Karpas-422 (cell line): Measurements from ENCODE around the gene GASK1A. TPM values are rescaled to one million over a fixed set of nuclear protein-coding genes. Genes with fewer than 3 reads are reported as not detected.
"Not testable (repeated sequence)": the region's sequence is repeated elsewhere in the genome, so short reads cannot be mapped to it uniquely, and the experiment has no call there.

Source experiments
- DNase-seq: peaks from one replicate; pipeline ENCODE4 v3.0.0-alpha.2; 2015
- H2AFZ ChIP-seq: fragments of 200-600 bp; sonication (generic); 2 replicates; pipeline ENCODE4 v1.6.1; 2014; ENCODE audit warnings: antibody characterized with exemption, low read length, mixed read lengths
- H3K27ac ChIP-seq: fragments of 200-600 bp; sonication (generic); 2 replicates; pipeline ENCODE4 v1.5.1; 2014; ENCODE audit warnings: mild to moderate bottlenecking, low read length, moderate library complexity
- H3K27me3 ChIP-seq: fragments of 200-600 bp; sonication (generic); 2 replicates; pipeline ENCODE4 v1.6.1; 2014; ENCODE audit warnings: low read length, mixed read lengths
- H3K36me3 ChIP-seq: fragments of 200-600 bp; sonication (generic); 2 replicates; pipeline ENCODE4 v1.6.1; 2014; ENCODE audit warnings: low read length, mixed read lengths; ENCODE audit not compliant: insufficient read depth
- H3K4me1 ChIP-seq: fragments of 200-600 bp; sonication (generic); 2 replicates; pipeline ENCODE4 v1.6.1; 2014; ENCODE audit warnings: mild to moderate bottlenecking, low read length, mixed read lengths
- H3K4me2 ChIP-seq: fragments of 200-600 bp; sonication (generic); 2 replicates; pipeline ENCODE4 v1.6.1; 2014; ENCODE audit warnings: low read length, low read depth, mild to moderate bottlenecking; ENCODE audit not compliant: poor library complexity, severe bottlenecking
- H3K4me3 ChIP-seq: fragments of 200-600 bp; sonication (generic); 2 replicates; pipeline ENCODE4 v1.5.1; 2014; ENCODE audit warnings: mild to moderate bottlenecking, antibody characterized with exemption, low read length, mixed read lengths
- H3K79me2 ChIP-seq: fragments of 200-600 bp; sonication (generic); 2 replicates; pipeline ENCODE4 v1.6.1; 2014; ENCODE audit warnings: mild to moderate bottlenecking, low read length, mixed read lengths
- H3K9ac ChIP-seq: fragments of 200-600 bp; sonication (generic); 2 replicates; pipeline ENCODE4 v1.6.0; 2014; ENCODE audit warnings: low read length
- H3K9me2 ChIP-seq: fragments of 200-600 bp; sonication (generic), shearing (Covaris generic); replicated peaks from 2 replicates; pipeline ENCODE4 v1.6.0; 2014; ENCODE audit warnings: mild to moderate bottlenecking, low read length, moderate library complexity; ENCODE audit not compliant: insufficient read depth
- H3K9me3 ChIP-seq: fragments of 300-700, 200-600 bp; sonication (generic); 2 replicates; pipeline ENCODE4 v1.6.1; 2014; ENCODE audit warnings: low read length, mixed read lengths
- H4K20me1 ChIP-seq: fragments of 200-600 bp; sonication (generic); 2 replicates; pipeline ENCODE4 v1.6.1; 2014; ENCODE audit warnings: mild to moderate bottlenecking, antibody characterized with exemption, low read length, low read depth; ENCODE audit not compliant: insufficient read depth
- total RNA-seq: library from RNA; depleted of rRNA; stranded (reverse); fragments of >200 nt; shearing (Covaris generic); gene quantifications from 2 replicates; pipeline ENCODE4 v1.2.3, GENCODE V29; 2014; ENCODE audit warnings: low replicate concordance

Gene GASK1A
- total RNA-seq, 1 experiment from 2014 or later, result 6.4 TPM

DNA sequence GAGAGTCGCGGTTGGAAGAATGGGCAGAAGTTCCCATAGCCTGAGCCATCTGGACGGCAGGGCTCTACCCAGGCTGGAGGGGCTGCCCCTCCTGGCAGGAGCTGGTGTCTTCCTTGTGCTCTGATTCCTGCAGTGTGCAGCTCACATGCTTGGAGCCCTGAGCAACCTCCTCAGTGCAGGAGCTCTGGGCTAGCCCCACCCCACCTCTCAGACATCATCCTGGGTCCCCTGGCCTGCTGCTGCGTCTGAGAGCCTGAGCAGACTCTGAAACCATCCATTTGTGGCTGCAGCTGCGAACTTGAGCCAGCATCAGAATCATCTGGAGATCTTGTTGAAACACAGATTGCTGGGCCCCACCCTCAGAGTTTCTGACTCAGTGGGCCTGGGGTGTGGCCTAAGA is 84.0 kb downstream of the GASK1A start:
- no peaks in the 10 kb centered on the region for H3K79me2 ChIP-seq
- H3K4me3 ChIP-seq, result no peak overlapping the region
- H3K27me3 ChIP-seq, result no peaks in the 10 kb centered on the region
- H3K9me2 ChIP-seq, result no peaks in the 10 kb centered on the region
- H3K4me1 ChIP-seq, result peaks cover 25% of the 10 kb centered on the region
- H3K9ac ChIP-seq, result no peak overlapping the region
- no peak overlapping the region for H2AFZ ChIP-seq
- no peaks in the 10 kb centered on the region; the same call in 1 of the 2 replicates for H3K36me3 ChIP-seq
- H3K9me3 ChIP-seq, result no peaks in the 10 kb centered on the region
- H3K4me2 ChIP-seq, result no peak overlapping the region
- no peak overlapping the region for H3K27ac ChIP-seq
- no peaks in the 10 kb centered on the region for H4K20me1 ChIP-seq
- DNase-seq, result no peak

DNA sequence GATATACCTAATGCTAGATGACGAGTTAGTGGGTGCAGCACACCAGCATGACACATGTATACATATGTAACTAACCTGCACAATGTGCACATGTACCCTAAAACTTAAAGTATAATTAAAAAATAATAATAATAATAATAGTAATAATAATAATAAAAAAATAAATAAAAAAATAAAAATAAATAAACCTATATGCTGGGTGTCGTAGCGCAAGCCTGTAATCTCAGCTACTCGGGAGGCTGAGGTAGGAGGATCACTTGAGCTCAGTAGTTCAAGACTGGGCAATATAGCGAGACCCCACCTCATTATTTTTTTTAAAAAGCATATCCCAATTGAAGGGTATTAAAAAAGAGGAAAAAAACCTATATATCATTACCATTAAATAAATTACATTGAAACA is 91.6 kb downstream of the GASK1A start:
- not testable (repeated sequence) for H3K9me3 ChIP-seq, H3K36me3 ChIP-seq, H3K27ac ChIP-seq, DNase-seq, H3K27me3 ChIP-seq, H3K9ac ChIP-seq, H3K4me3 ChIP-seq, H2AFZ ChIP-seq, H3K9me2 ChIP-seq, H4K20me1 ChIP-seq, H3K79me2 ChIP-seq, H3K4me2 ChIP-seq
- peaks cover 39% of the 10 kb centered on the region for H3K4me1 ChIP-seq

DNA sequence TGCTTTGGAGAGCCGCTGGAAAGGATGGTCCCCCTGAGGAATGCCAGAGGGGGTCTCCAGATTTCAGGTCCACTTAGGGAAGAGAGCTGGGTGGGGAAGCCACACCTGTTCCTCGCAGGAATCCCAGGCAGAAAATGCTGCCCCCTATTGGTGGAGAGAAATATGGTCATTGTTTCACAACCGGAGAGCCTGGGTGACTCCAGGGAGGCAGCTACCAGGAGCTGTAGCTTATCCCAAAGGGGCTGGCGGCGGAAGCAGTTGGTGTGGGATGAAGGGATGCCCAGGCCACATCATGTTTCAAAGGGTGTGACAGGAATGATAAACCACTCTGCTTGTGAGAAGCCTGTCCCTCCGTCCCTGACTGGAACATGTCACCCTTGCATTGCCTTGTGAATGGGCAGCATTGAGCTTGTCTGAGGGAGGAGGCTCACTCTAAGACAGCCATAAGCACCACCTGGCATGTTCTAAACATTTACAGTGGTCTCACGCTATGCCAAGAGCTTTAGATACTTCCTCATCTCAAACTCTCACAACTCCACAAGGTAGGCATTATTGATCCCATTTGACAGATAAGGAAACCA is 92.3 kb downstream of the GASK1A start:
- Histone ChIP-seq H3K4me1 (peaks cover 47% of the 10 kb centered on the region), H3K27me3 (no peaks in the 10 kb centered on the region), H3K4me2 (no peak overlapping the region), H3K27ac (peak overlapping the region; percentile 96; the same call in 1 of the 2 replicates), H3K9me3 (no peaks in the 10 kb centered on the region), H4K20me1 (no peaks in the 10 kb centered on the region), H3K9me2 (no peaks in the 10 kb centered on the region), H3K79me2 (no peaks in the 10 kb centered on the region), H3K9ac (no peak overlapping the region), H2AFZ (no peak overlapping the region), H3K36me3 (no peaks in the 10 kb centered on the region), H3K4me3 (no peak overlapping the region)
- peak; percentile 80 for DNase-seq

DNA sequence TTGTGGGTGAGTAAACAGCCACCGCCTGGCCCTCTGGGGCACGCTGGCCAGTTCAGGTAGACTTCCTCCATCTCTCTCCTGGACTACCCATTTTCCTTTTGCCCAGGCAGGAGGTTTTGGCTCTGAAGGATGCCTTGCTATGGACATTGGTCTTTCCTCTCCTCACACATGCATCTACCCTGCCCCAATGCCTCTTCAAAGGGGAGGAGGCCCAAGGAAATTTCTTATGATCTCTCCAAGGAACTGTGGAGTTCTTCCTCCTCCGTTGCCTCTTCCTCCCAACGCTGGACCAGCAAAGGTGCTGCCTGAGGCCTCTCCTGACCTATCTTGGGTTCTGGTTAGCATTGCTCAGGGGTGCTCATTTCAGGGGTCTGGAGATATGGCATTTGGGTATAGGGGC is 93.2 kb downstream of the GASK1A start:
- no peaks in the 10 kb centered on the region for H4K20me1 ChIP-seq
- peak overlapping the region; percentile 54; the same call in 1 of the 2 replicates for H3K9ac ChIP-seq
- H3K4me2 ChIP-seq, result peak overlapping the region; percentile 39
- H3K9me3 ChIP-seq, result no peaks in the 10 kb centered on the region
- H3K27me3 ChIP-seq, result no peaks in the 10 kb centered on the region
- no peaks in the 10 kb centered on the region for H3K9me2 ChIP-seq
- H3K4me3 ChIP-seq, result no peak overlapping the region
- H3K79me2 ChIP-seq, result no peaks in the 10 kb centered on the region
- H2AFZ ChIP-seq, result no peak overlapping the region
- peaks cover 56% of the 10 kb centered on the region for H3K4me1 ChIP-seq
- DNase-seq, result no peak
- peaks cover 6% of the 10 kb centered on the region; the same call in 1 of the 2 replicates for H3K36me3 ChIP-seq
- H3K27ac ChIP-seq, result peak overlapping the region; percentile 96

GRCh38 chr3:43073116-43073835 is 94.2 kb downstream of the GASK1A start:
- peak overlapping the region; percentile 39 for H3K4me2 ChIP-seq
- no peaks in the 10 kb centered on the region for H3K79me2 ChIP-seq
- no peaks in the 10 kb centered on the region for H3K9me2 ChIP-seq
- H3K9me3 ChIP-seq, result no peaks in the 10 kb centered on the region
- H3K27me3 ChIP-seq, result no peaks in the 10 kb centered on the region
- H3K4me3 ChIP-seq, result peak overlapping the region; percentile 4; the same call in 1 of the 2 replicates
- peak overlapping the region; percentile 54 for H3K9ac ChIP-seq
- no peaks in the 10 kb centered on the region for H4K20me1 ChIP-seq
- peak; percentile 64 for DNase-seq
- peaks cover 15% of the 10 kb centered on the region; the same call in 1 of the 2 replicates for H3K36me3 ChIP-seq
- H3K4me1 ChIP-seq, result peaks cover 62% of the 10 kb centered on the region
- H3K27ac ChIP-seq, result peak overlapping the region; percentile 96
- H2AFZ ChIP-seq, result no peak overlapping the region

GRCh38 chr3:43073836-43074220 is 94.7 kb downstream of the GASK1A start:
- DNase-seq, result peak; percentile 99
- Histone ChIP-seq H3K27me3 (no peaks in the 10 kb centered on the region), H3K36me3 (peaks cover 19% of the 10 kb centered on the region; the same call in 1 of the 2 replicates)

GRCh38 chr3:43074482-43074881 is 95.4 kb downstream of the GASK1A start:
- peak overlapping the region; percentile 43 for H3K4me2 ChIP-seq
- H3K79me2 ChIP-seq, result no peaks in the 10 kb centered on the region
- no peaks in the 10 kb centered on the region for H4K20me1 ChIP-seq
- peaks cover 25% of the 10 kb centered on the region for H3K36me3 ChIP-seq
- no peak overlapping the region for H2AFZ ChIP-seq
- no peak overlapping the region for H3K4me3 ChIP-seq
- H3K9me3 ChIP-seq, result no peaks in the 10 kb centered on the region
- H3K27me3 ChIP-seq, result no peaks in the 10 kb centered on the region
- H3K9me2 ChIP-seq, result no peaks in the 10 kb centered on the region
- H3K9ac ChIP-seq, result peak overlapping the region; percentile 51
- peak; percentile 66 for DNase-seq
- H3K27ac ChIP-seq, result peak overlapping the region; percentile 96
- H3K4me1 ChIP-seq, result peaks cover 72% of the 10 kb centered on the region

More at GRCh38 chr3:43073836-43074220, 94.7 kb downstream of the GASK1A start:
- Histone ChIP-seq H3K4me3 (peak overlapping the region; percentile 4; the same call in 1 of the 2 replicates), H3K9me3 (no peaks in the 10 kb centered on the region), H3K9me2 (no peaks in the 10 kb centered on the region), H3K79me2 (no peaks in the 10 kb centered on the region), H3K9ac (peak overlapping the region; percentile 54), H2AFZ (no peak overlapping the region), H3K4me2 (peak overlapping the region; percentile 43), H4K20me1 (no peaks in the 10 kb centered on the region), H3K27ac (peak overlapping the region; percentile 96), H3K4me1 (peaks cover 65% of the 10 kb centered on the region)

GRCh38 chr3:43074901-43075689 is 96.0 kb downstream of the GASK1A start:
- Histone ChIP-seq H3K4me2 (peak overlapping the region; percentile 43), H3K79me2 (peaks cover under 1% of the 10 kb centered on the region; the same call in 1 of the 2 replicates), H4K20me1 (no peaks in the 10 kb centered on the region), H3K9me2 (no peaks in the 10 kb centered on the region), H3K36me3 (peaks cover 26% of the 10 kb centered on the region), H3K9me3 (no peaks in the 10 kb centered on the region), H3K9ac (peak overlapping the region; percentile 54), H3K4me3 (no peak overlapping the region), H3K4me1 (peaks cover 72% of the 10 kb centered on the region), H3K27me3 (no peaks in the 10 kb centered on the region), H2AFZ (no peak overlapping the region), H3K27ac (peak overlapping the region; percentile 96)
- DNase-seq, result peak; percentile 57
